Activated gamma-delta T cell (primary cell): Measurements from ENCODE around the gene ARSG.

Experiments used
- DNase-seq: peaks from one replicate; lab custom pipeline; 2025; lab: John Stamatoyannopoulos, UW

The ARSG gene

GRCh38 chr17:68452724-68453290 is 161.5 kb downstream of the ARSG start:
- DNase-seq: no peak

- no peak for DNase-seq
These were observed 162.8 kb downstream of the ARSG start for GRCh38 chr17:68453991-68454665.

- no peak for DNase-seq
These were observed 164.6 kb downstream of the ARSG start for GRCh38 chr17:68455901-68456338.

- DNase-seq: no peak
These were observed 165.3 kb downstream of the ARSG start for GRCh38 chr17:68456339-68457167.

GRCh38 chr17:68457168-68457538 is 165.9 kb downstream of the ARSG start, which contains the start of gene WIPI1:
Gene WIPI1 (minus strand): TSS chr17:68457496. CDS start chr17:68457421, 75 bp downstream.
- DNase-seq: no peak

GRCh38 chr17:68457539-68458259 is 166.4 kb downstream of the ARSG start:
- DNase-seq: peak; percentile 98

- no peak for DNase-seq
These were observed 167.2 kb downstream of the ARSG start for GRCh38 chr17:68458260-68459036.

GRCh38 chr17:68459037-68459639 is 167.8 kb downstream of the ARSG start:
- no peak for DNase-seq

GRCh38 chr17:68460146-68460545 is 168.9 kb downstream of the ARSG start:
- no peak for DNase-seq

- DNase-seq: no peak
These were observed 169.4 kb downstream of the ARSG start for GRCh38 chr17:68460715-68461114.

- no peak for DNase-seq
These were observed 169.8 kb downstream of the ARSG start for GRCh38 chr17:68461122-68461539.

- DNase-seq: no peak
These were observed 170.3 kb downstream of the ARSG start for GRCh38 chr17:68461589-68461988.

- DNase-seq: no peak
These were observed 171.3 kb downstream of the ARSG start for GRCh38 chr17:68462381-68463210.

- no peak for DNase-seq
These were observed 172.1 kb downstream of the ARSG start for GRCh38 chr17:68463211-68464019.

- no peak for DNase-seq
These were observed 177.0 kb downstream of the ARSG start for GRCh38 chr17:68468334-68468733.

GRCh38 chr17:68468788-68469187 is 177.5 kb downstream of the ARSG start:
- DNase-seq: no peak
